ENCODE data around the gene HP.

DNA sequence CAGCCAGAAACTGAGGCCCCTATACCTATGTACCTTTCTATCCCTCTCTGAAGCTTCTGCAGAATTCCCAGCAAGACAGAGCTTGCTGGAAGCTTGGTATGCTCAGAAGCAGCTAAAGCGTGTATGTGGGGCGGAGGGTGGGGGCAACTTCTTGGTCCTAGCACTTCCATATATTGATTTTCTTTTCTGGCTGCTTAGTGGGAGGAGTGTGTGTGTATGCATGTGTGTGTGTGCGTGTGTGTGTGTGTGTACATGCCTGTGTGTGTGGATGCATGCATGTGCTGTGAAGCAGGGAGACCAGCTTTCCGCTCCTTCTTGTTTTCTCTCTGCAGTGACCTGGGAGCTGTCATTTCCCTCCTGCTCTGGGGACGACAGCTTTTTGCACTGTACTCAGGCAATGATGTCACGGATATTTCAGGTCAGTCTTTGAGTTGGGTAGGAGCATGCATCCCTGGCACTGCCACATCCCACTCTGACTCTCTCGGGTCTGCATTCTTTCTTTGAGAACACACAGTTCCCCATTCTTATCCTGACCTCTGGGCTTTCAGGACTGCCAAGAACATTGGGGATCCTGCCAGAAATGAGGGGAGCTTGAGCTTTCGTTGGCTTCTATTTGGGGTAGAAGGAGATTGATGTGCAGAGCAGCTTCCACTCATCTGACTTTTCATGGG lies 19.4 kb downstream of the HP start:
- TF ChIP-seq, protein P1, sequence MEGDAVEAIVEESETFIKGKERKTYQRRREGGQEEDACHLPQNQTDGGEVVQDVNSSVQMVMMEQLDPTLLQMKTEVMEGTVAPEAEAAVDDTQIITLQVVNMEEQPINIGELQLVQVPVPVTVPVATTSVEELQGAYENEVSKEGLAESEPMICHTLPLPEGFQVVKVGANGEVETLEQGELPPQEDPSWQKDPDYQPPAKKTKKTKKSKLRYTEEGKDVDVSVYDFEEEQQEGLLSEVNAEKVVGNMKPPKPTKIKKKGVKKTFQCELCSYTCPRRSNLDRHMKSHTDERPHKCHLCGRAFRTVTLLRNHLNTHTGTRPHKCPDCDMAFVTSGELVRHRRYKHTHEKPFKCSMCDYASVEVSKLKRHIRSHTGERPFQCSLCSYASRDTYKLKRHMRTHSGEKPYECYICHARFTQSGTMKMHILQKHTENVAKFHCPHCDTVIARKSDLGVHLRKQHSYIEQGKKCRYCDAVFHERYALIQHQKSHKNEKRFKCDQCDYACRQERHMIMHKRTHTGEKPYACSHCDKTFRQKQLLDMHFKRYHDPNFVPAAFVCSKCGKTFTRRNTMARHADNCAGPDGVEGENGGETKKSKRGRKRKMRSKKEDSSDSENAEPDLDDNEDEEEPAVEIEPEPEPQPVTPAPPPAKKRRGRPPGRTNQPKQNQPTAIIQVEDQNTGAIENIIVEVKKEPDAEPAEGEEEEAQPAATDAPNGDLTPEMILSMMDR (conservative IDR thresholded peaks at IDR 0.05 in 1 of 2, IDR thresholded peaks at IDR 0.05 in 1 of 2; ENCODE audit: extremely low read depth in 1 of 2, insufficient read depth in 1 of 2, low read depth in 1 of 2, low read length in 2 of 2), result no peak
- TF ChIP-seq EZH2 (IDR thresholded peaks at IDR 0.05; ENCODE audit: borderline replicate concordance, low read length), result no peak
